D721Med (cell line): Measurements from ENCODE around the gene WWTR1.

Experiments used
- DNase-seq: peaks from one replicate; pipeline ENCODE4 v3.0.0; 2011; ENCODE audit warnings: low spot score; ENCODE audit not compliant: insufficient read length
- FAIRE-seq: peaks from 2 replicates; lab custom pipeline; 2011; peaks lifted over from hg19 to GRCh38; lab: Jason Lieb, UNC
- CTCF ChIP-seq: IDR thresholded peaks from 2 replicates; pipeline ENCODE4 v1.5.1; 2012; ENCODE audit warnings: mild to moderate bottlenecking, control low read depth; ENCODE audit not compliant: insufficient read depth; ENCODE audit errors: missing control alignments

The WWTR1 gene

GRCh38 chr3:149581248-149581647 lies 76.6 kb downstream of the WWTR1 start:
- no peak for DNase-seq
- no peak for TF ChIP-seq CTCF
- FAIRE-seq, result no peak

GRCh38 chr3:149579838-149580542 lies 77.8 kb downstream of the WWTR1 start:
- TF ChIP-seq CTCF, result no peak
- no peak for DNase-seq
- FAIRE-seq, result no peak

GRCh38 chr3:149579161-149579560 lies 78.7 kb downstream of the WWTR1 start:
- TF ChIP-seq CTCF, result no peak
- DNase-seq (no peak), FAIRE-seq (no peak)

- FAIRE-seq, result no peak
- no peak for TF ChIP-seq CTCF
- DNase-seq, result no peak
Measured at GRCh38 chr3:149577801-149578200, 80.0 kb downstream of the WWTR1 start.

GRCh38 chr3:149575961-149576564 lies 81.8 kb downstream of the WWTR1 start:
- no peak for TF ChIP-seq CTCF
- DNase-seq, result no peak
- FAIRE-seq, result no peak

- FAIRE-seq, result no peak
- DNase-seq, result no peak
- no peak for TF ChIP-seq CTCF
Measured at GRCh38 chr3:149575213-149575960, 82.4 kb downstream of the WWTR1 start.
